Hematopoietic multipotent progenitor cell treated with erythropoietin and hydrocortisone succinate and interleukin-3 and kit ligand, for 8 days (in vitro differentiated cells): ENCODE measurements around the gene CNOT6.
"Not testable (repeated sequence)": the region's sequence is repeated elsewhere in the genome, so short reads cannot be mapped to it uniquely, and the experiment has no call there.

ENCODE experiments used
- DNase-seq: peaks from one replicate; pipeline ENCODE4 v3.0.0-alpha.2; 2015

The CNOT6 gene

DNA sequence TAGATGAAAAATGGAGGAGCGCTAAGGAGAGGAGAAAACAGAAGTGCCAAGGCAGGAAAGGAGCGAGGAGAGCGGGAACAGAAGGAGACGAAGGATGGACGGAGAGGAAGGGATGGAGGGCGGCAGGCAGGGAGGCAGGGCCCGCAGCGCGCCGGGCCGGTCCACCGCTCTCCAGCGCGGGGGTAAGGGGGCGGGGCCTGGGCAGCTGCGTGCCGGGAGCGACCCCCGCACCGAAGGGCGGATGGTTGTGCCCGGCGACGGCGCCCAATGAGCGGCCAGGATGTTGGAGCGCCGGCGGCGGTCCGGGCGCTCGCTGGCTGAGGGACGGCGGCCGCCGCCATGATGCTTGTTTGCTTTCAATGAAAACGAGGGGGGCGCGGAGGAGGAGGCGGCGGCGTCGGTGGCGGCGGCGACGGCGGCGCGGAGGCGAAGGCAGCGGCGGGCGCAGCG is at the start of gene CNOT6:
TSS of gene CNOT6 (plus strand) at position 320 of the 450 bp plus-strand sequence. CDS start 34,898 bp downstream, outside the sequence.
- peak; percentile 88 for DNase-seq

DNA sequence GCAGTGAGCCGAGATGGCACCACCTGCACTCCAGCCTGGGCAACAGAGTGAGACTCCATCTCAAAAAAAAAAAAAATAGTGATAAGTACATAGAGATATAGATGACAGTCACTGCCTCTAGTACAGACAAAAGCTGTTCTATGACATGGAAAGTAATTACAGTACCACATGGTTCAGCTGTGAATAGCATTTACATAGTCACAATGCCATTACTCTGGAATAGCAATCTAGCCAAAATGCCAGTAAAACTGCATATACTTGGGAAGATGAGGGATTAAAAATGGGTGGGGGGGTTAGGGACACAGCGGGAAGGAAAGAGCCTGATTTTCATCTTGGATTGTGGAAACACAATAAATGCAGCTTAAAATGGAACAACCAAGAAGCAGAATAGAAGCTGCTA is 39.4 kb upstream of the CNOT6 start:
- DNase-seq, result no peak

DNA sequence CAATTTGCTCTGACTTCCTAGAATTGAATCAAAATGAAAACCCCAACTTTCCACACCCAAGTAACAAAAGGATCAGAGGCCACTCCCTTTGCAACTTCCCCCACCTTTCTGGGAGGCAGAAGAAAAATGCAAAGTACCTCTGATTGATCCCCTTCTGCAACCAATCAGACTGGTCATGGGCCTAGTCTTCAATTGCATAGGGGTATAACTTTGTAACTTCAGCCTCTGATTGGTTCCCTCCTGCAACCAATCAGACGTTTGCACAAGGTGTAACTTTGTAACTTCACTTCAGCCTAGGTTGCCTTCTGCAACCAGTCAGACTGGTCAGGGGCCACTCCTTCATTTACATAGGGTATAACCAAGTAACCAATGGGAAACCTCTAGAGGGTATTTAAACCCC is 38.3 kb upstream of the CNOT6 start:
- no peak for DNase-seq

DNA sequence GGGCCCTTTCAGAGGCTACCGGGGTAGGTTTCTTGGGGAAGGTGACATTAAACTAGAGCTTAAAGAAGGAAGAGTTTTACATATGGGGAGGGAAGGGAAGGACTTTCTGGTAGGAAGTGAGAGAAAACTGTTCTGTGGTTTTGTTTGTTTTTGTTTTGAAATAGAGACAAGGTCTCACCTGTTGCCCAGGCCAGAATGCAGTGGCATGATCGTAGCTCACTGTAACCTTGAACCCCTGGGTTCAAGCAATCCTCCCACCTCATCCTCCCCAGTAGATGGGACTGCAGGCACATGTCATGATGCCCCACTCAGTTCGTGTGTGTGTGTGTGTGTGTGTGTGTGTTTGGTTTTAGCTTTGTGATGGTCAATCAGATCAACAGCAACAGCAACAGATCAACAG is 37.4 kb upstream of the CNOT6 start:
- DNase-seq, result no peak

DNA sequence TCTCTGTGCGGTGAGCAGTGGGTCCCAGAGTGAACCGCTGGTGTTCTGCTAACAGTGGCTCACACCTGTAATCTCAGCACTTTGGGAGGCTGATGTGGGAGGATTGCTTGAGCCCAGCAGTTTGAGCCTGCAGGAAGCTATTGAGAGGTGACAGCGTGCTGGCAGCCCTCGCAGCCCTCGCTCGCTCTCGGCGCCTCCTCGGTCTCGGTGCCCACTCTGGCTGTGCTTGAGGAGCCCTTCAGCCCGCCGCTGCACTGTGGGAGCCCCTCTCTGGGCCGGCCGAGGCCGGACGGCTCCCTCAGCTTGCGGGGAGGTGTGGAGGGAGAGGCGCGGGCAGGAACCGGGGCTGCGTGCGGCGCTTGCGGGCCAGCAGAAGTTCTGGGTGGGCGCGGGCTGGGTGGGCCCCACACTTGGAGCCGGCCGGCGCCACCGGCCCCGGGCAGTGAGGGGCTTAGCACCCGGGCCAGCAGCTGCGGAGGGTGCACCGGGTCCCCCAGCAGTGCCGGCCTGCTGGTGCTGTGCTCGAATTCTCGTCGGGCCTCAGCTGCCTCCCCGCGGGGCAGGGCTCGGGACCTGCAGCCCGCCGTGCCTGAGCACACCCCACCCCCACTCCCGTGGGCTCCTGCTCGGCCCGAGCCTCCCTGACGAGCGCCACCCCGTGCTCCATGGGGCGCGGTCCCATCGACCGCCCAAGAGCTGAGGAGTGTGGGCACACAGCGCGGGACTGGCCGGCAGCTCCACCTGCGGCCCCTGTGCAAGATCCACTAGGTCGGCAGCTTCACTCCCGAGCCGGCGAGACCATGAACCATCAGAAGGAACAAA is 35.1 kb upstream of the CNOT6 start:
- not testable (repeated sequence) for DNase-seq

DNA sequence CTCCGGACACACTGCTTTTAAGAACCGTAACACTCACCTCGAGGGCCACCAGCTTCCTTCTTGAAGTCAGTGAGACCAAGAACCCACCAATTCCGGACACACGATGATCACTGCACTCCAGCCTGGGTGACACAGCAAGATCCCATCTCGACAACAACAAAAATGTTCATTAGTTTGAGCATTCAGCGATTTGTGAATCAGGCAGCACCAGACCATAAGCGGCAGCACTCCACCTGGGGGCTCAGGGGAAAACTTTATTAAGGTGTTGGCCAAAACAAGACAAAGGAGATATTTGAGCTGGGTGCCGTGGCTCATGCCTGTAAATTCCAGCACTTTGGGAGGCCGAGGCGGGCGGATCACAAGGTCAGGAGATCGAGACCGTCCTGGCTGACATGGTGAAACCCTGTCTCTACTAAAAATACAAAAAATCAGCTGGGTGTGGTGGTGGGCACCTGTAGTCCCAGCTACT is 34.5 kb upstream of the CNOT6 start:
- not testable (repeated sequence) for DNase-seq

DNA sequence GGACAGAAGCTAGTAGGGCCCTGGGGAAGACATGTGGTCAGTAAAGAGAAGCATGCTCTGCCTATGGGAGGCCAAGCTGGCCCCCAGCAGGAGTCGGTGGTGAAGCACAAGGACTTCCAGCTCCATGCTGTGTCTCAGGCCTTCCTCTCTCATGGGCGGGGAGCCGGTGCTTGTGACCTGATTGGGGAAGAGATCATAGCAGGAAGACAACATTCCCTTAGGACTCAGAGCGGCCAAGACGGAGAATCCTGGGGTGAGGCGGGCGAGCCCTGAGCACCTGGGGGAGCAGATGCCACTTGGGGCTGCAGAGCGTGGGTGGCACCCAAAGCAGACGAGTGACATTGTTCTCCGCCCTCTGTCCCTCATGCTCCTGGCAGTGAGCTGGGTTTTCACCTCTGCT is 33.3 kb upstream of the CNOT6 start:
- DNase-seq, result no peak

DNA sequence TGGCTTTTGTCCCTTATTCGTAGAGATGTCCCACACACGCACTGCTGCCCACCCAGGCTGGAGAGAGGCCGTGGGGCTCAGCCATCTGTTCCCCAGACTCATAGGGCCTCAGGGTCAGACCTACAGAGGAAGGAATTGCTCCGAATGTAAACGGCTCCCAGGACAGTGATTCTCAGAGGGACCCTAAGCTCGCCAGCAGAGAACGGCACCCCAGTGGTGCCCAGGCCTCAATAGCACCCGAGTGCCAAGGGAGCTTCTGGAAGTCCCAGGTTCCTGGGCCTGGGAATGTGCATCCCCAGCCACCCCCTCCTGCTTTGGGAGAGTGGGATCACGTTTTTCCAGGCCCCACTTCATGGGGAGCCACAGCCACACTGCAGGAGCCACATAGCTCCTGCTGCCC is 32.9 kb upstream of the CNOT6 start:
- no peak for DNase-seq

DNA sequence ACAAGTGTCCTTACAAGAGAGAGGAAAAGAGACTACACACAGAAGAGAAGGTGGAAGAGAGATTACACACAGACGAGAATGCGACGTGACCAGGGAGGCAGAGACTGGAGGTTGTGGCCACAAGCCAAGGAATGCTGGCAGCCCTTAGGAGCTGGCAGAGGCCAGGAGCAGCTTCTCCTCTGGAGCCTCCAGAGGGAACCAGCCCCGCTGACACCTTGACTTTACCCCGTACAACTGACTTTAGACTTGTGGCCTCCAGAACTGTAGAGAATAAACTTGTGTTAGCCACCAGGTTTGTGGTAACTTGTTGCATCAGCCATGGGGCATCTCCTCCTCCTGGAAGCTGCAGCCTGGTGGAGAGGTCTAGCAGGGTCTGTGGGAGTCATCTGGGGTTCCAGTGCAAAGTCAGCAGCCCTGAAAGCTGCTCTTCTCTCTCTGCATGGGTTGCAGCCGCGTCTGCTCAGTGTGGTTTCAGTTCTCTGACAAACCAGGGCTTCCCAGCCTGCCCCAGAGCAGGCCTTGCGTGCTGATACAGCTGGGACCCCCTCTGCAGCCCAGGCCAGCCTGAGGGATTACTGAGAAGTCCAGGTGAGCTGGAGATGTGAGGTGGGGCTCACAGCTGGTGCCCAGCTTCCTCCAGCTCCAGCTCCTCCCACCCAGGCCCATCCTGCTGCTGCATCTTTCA is 30.8 kb upstream of the CNOT6 start:
- DNase-seq, result no peak

DNA sequence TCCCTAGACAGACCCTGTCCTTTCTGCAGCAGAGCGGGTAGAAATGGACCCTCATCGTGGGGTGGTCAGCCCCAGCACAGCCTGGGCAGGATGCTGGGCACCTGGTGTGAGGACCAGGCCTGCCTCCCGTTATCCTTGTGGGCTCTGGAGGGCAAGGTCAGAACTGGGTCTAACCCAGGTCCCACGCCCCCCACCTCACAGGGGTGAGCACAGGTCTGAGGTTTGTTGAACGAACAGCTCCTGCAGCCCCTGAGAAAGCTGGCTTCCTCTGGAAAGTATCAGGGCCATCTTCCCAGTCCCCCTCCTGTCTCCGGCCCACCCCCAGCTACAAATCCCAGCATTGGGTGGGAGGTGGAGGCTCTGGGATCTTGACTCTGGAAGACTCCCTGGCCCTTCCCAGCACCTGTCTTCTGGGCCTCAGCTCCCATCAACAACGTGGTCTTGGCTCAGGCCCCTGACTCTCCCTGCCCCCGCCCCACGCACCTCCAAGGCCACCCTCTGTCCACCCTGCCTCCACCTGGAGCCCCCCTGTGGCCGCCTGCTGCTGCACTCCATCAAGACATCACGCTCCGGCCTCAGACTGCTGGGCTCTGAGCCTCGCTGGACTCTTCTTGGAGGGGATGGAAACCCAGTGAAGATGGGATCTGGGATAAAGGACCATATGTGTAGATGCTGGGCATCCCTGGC is 30.1 kb upstream of the CNOT6 start:
- DNase-seq, result no peak

DNA sequence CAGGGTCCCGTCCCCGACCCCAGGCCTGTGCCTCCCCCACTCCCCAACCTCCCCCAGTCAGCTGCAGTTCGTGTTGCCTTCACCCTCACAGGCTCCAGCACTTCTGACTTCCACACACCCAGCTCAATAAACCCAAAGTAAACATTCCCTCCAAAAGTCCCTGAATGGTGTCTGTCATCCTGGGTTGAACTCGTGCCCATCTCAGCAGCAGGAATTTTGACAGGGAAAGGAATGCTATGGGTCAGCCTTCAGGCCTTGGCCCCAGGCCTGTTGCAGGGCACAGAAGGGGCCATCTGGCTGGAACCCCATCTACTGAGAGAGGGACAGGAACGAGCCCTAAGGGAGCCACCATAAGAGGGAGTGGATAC is 29.6 kb upstream of the CNOT6 start:
- DNase-seq, result no peak

DNA sequence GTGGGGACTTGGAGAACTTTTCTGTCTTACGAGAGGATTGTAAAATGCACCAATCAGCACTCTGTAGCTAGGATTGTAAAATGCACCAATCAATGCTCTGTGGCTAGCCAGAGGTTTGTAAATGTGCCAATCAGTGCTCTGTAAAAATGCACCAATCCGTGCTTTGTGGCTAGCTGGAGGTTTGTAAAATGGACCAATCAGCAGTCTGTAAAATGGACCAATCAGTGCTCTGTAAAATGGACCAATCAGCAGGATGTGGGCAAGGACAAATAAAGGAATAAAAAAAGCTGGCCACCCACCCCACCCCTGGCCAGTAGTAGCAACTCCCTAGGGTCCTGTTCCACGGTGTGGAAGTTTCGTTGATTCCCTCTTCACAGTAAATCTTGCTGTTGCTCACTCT is 29.1 kb upstream of the CNOT6 start:
- not testable (repeated sequence) for DNase-seq

DNA sequence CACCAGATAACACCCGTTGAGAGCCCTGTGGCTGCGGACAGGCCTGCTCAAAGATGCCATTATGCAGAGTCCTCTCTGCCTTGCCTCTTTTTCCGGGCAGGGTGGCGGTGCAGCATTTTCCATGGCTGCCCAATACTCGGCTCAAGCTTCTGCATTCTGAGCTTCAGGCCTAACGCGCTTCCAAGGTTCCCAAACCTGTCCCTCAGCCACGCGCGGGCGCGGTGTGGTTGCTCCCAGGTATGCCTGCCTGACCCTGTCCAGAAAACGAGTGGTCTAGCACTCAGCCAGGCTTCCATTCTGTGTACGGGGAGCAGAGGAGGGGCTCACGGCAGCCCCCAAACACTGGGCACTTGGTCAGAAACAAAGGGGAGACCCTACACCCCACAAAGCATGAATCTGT is 27.9 kb upstream of the CNOT6 start:
- DNase-seq, result no peak

DNA sequence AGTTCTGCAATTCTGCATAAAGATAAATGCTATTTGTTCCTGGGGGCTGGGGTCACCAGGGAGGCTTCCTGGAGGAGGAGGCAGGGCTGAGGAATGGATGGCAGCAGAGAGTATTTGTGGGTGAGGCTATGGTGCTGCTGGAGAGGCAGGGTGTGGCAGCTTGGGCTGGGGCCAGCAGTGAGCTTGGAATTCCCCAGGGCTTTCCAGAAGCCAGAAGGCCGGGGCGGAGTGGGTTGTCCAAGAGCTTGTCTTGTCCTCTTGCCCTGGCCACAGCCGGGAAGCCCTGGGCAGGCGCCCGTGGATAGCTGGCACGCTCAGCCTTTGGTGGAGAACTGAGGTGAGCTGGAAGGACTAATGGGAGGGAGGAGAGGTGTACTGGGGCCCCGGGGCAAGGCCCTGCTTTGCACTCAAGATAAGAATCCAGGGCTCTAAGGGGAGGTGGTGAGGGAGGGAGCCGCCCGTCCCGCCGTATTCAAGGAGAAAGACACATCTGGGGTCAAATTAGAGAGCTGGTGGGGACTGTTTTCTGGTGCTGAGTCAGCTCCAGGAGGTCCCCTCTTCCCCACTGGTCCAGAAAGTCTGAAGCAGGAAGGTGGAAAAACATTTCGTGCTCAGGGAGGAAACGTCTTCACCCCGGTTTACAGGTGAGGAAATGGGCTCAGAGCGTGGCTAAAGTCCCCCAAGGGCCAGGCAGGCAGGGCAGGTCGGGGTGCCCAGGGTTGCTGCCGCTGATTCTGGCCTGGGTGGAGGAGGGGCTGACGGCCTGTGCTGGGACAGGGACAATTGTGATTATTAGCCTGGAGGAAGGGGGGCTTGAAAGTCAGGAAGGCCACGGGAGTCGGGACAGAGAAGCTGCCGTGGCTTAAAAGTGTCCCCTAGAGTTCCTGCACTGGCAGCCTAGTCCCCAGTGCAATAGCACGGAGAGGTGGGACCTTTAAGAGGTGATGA is 26.9 kb upstream of the CNOT6 start:
- DNase-seq, result no peak

DNA sequence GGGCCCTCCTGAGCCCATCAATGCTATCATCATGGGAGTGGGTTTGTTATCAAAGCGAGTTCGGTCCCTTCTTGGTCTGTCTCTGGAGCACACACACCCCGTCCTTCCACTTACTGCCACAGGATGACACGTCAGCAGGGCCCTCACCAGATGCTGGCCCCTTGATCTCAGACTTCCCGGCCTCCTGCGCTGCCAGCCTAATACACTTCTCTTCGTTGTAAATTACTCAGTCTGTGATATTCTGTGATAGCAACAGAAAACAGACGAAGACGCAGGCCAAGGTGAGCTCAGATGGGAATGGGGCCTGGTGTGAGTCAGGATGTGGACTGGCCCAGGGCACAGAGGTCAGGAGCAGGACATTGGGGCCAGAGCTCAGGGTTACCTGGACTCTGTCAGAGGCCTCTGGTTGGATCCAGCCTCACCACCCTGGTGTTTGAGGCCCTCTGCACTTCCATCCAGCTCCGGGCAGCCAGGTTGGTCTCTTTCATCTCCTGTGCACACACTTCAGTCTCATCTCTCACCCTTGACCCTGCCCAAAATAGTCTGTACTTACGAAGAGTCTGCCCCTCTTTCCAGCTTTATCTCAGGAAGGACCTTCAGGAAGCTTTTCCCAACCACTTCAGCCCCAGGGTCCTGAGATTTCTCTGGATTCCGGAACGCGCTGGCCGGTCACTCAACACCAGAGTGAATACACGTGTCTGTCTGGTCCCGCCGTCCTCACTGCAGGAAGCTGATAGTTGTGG is 26.0 kb upstream of the CNOT6 start:
- no peak for DNase-seq

DNA sequence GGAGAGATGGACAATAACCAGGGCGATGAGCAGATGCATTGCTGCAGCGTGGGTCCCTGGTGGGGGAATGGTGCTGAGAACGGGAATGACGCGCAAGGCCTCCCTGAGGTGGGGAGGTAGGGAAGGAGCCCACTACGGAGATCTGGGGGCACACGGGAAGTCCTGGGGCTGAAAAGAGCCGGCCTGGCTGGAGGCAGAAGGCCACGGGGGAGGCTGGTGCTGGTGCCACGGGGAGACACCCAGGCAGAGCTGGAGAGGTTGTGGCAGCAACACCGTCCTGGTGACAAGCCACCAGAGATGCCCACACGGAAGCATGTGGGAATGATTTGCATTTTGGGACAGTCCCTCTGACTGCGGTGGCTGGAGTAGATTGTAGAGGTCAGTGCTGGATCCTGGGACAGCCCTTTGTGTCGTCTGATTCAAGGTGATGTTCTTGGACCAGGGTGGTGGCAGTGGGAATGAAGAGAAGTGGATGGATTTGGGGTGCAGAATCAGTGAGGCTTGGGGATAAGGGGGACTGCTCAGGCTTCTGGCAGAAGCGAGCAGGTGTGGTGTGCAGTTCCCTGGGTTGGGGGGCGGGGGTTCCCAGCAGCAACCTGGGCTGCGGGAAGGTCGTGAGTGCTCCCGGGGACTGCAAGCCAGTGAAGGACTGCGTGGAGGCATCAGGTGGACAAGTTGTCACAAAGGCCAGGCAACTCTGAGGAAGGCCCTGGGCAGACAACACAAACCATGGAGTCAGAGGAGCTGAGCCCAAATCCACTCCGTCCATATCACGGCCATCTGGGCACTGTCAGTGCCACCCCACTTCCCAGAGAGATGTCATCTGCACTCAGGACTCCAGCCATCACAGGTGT is 25.2 kb upstream of the CNOT6 start:
- no peak for DNase-seq

DNA sequence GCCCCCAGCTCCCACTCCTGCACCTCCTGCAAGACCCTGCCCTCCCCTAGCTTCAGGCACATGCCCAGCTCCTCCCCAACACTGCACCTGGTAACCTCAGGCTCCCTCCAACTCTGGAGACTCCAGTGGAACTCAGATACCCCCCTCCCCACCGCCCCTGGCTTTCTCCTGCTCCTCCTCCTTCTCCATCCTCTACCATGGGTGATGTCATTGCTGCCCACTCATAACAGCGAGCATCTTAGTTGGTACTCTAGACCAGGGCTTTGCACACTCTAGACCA is 24.7 kb upstream of the CNOT6 start:
- DNase-seq, result no peak

DNA sequence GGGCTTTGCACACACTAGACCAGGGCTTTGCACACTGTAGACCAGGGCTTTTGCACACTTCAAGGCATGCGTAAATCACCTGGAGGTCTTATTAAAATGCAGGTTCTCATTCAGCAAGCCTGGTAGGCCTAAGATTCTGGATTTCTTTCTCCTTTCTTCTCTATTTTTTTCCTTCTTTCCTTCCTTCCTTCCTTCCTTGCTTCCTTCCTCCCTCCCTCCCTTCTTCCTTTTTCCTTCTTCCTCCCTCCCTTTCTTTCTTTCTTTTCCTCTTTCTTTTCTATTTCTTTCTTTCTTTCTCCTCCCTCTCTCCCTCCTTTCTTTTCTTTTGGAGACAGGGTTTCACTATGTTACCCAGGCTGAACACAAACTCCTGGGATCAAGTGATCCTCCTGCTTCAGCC is 24.3 kb upstream of the CNOT6 start:
- DNase-seq, result no peak

DNA sequence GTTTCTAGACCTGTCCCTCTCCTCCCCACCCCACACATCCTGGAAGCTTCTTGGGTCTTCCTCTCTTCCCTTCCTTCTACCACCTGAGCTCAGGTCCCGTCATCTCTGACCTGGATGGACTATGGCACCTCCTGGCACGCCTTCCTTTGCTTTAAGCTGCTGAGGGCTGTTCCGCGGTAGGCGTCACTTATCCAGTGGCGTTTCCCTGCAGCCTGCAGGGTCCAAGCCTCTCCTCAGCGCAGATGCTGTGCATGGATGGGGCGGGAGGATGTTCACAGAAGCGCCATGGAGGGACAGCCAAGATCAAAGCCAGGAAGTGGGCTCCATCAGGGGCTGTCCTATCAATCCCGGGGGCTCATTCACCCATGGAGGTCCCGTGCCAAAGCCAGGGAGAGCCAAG is 23.8 kb upstream of the CNOT6 start:
- no peak for DNase-seq

DNA sequence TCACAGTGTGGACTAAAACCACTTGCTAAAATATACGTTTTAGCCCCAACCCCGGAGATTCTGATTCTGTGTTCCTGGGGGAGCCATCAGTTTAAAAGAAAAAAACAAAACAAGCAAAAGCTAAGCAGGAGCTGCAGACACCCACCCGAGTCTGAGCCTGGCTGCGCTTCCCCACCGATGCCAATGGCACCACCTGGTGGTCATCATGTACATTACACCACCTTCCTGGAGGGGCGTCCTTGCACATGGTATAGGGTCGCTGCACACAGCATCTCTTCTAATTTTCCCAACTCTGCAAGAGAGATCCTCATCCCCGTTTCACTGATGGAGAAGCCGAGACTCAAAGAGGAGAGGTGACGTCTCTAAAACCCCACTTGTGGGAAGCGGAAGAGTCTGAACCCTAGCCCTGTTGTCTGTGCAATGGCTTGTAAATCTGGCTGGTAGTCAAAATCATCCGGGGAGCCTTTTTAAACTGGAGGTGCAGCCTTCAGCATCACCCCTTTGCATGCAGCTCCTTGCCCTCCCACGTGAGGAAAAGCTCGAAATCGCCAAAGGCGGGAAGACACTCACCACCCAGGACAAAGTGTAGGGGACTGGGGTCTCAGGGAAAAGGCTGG is 23.1 kb upstream of the CNOT6 start:
- DNase-seq, result peak; percentile 59

DNA sequence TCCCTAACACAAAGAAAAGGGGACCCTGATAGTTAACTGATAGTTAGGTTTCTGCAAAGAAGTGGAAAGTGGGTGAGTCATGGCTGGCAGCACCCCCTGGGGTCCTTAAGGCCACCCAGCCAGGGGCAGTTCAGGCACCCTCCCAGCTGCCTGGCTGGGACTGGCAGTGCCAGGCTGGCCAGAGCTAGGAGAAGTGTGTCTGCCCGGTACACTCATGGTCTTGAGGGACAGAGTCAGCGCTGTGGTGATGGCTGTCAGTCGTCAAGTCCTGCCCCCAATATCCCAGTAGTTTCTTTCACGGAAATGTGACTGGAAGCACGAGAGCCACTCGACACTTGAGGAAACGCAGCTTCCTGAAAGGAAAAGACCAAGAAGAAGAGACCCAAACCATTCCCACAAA is 22.3 kb upstream of the CNOT6 start:
- DNase-seq, result no peak
